ENCODE results near the gene B3GNT9.

The B3GNT9 gene

GRCh38 chr16:67150833-67151396, at the start of gene B3GNT9:
Gene B3GNT9 (minus strand): TSS chr16:67150998. CDS start chr16:67150485, 513 bp downstream.
- in situ Hi-C loops (cut with MboI; ENCODE audit: low sequenced_read_pairs) = loop anchor here (10.0 kb wide), 1 partner anchor 136 kb away; no protein-coding TSS in a partner anchor

GRCh38 chr16:67200491-67200890, 49.7 kb upstream of the B3GNT9 start:
- in situ Hi-C loops (cut with MboI; ENCODE audit: low sequenced_read_pairs) = no loop called here

GRCh38 chr16:67199808-67200198, 49.0 kb upstream of the B3GNT9 start:
- in situ Hi-C loops (cut with MboI; ENCODE audit: low sequenced_read_pairs) = no loop called here

GRCh38 chr16:67199011-67199807, 48.4 kb upstream of the B3GNT9 start, which contains the start of gene ELMO3:
Gene ELMO3 (plus strand): TSS chr16:67199131. CDS start chr16:67199327, 196 bp downstream.
- in situ Hi-C loops (cut with MboI; ENCODE audit: low sequenced_read_pairs) = no loop called here

GRCh38 chr16:67198238-67198734, 47.5 kb upstream of the B3GNT9 start:
- in situ Hi-C loops (cut with MboI; ENCODE audit: low sequenced_read_pairs) = no loop called here

GRCh38 chr16:67197704-67198103, 46.9 kb upstream of the B3GNT9 start:
- in situ Hi-C loops (cut with MboI; ENCODE audit: low sequenced_read_pairs) = no loop called here

- in situ Hi-C loops (cut with MboI; ENCODE audit: low sequenced_read_pairs) = no loop called here
Measured at GRCh38 chr16:67196881-67197280, 46.1 kb upstream of the B3GNT9 start.

- in situ Hi-C loops (cut with MboI; ENCODE audit: low sequenced_read_pairs) = no loop called here
Measured at GRCh38 chr16:67195676-67196075, 44.9 kb upstream of the B3GNT9 start.

- in situ Hi-C loops (cut with MboI; ENCODE audit: low sequenced_read_pairs) = no loop called here
Measured at GRCh38 chr16:67194260-67194659, 43.5 kb upstream of the B3GNT9 start.

- in situ Hi-C loops (cut with MboI; ENCODE audit: low sequenced_read_pairs) = no loop called here
Measured at GRCh38 chr16:67193536-67193935, 42.7 kb upstream of the B3GNT9 start.

- in situ Hi-C loops (cut with MboI; ENCODE audit: low sequenced_read_pairs) = no loop called here
Measured at GRCh38 chr16:67192781-67193361, 42.1 kb upstream of the B3GNT9 start.

GRCh38 chr16:67191995-67192681, 41.3 kb upstream of the B3GNT9 start, which contains the start of gene E2F4:
Gene E2F4 (plus strand): TSS chr16:67192155. CDS start chr16:67192228, 73 bp downstream.
- in situ Hi-C loops (cut with MboI; ENCODE audit: low sequenced_read_pairs) = no loop called here

- in situ Hi-C loops (cut with MboI; ENCODE audit: low sequenced_read_pairs) = no loop called here
Measured at GRCh38 chr16:67191411-67191994, 40.7 kb upstream of the B3GNT9 start.

GRCh38 chr16:67190448-67191399, 39.9 kb upstream of the B3GNT9 start:
- in situ Hi-C loops (cut with MboI; ENCODE audit: low sequenced_read_pairs) = no loop called here

- in situ Hi-C loops (cut with MboI; ENCODE audit: low sequenced_read_pairs) = no loop called here
Measured at GRCh38 chr16:67190041-67190440, 39.2 kb upstream of the B3GNT9 start, which contains the start of gene EXOC3L1. Gene EXOC3L1 (minus strand): TSS chr16:67190136. CDS start chr16:67189676, 460 bp downstream.

- in situ Hi-C loops (cut with MboI; ENCODE audit: low sequenced_read_pairs) = no loop called here
Measured at GRCh38 chr16:67188798-67189197, 38.0 kb upstream of the B3GNT9 start.

- in situ Hi-C loops (cut with MboI; ENCODE audit: low sequenced_read_pairs) = no loop called here
Measured at GRCh38 chr16:67188323-67188722, 37.5 kb upstream of the B3GNT9 start.

GRCh38 chr16:67187175-67187890, 36.5 kb upstream of the B3GNT9 start:
- in situ Hi-C loops (cut with MboI; ENCODE audit: low sequenced_read_pairs) = no loop called here

GRCh38 chr16:67186550-67186950, 35.8 kb upstream of the B3GNT9 start:
- in situ Hi-C loops (cut with MboI; ENCODE audit: low sequenced_read_pairs) = no loop called here
